Coronary artery (tissue), 2 donors: ENCODE measurements around the gene EHMT1.

Experiments used
- DNase-seq: peaks from one replicate; pipeline ENCODE4 v3.0.0-alpha.2; 2017; ENCODE audit warnings: low spot score
- H3K27ac ChIP-seq, 2 donors: fragments of 200-600 bp; sonication (generic); one replicate each; pipeline ENCODE4 v1.5.1; 2016 to 2019
- H3K4me3 ChIP-seq: fragments of 200-600 bp; sonication (generic); 2 replicates; pipeline ENCODE4 v1.5.1; 2016; ENCODE audit warnings: mild to moderate bottlenecking, moderate library complexity
- TF ChIP-seq, protein P1 (sequence below): fragments of 200-600 bp; sonication (generic); IDR thresholded peaks from one replicate; pipeline ENCODE4 v1.5.1; 2019; ENCODE audit warnings: antibody characterized with exemption

Gene EHMT1

DNA sequence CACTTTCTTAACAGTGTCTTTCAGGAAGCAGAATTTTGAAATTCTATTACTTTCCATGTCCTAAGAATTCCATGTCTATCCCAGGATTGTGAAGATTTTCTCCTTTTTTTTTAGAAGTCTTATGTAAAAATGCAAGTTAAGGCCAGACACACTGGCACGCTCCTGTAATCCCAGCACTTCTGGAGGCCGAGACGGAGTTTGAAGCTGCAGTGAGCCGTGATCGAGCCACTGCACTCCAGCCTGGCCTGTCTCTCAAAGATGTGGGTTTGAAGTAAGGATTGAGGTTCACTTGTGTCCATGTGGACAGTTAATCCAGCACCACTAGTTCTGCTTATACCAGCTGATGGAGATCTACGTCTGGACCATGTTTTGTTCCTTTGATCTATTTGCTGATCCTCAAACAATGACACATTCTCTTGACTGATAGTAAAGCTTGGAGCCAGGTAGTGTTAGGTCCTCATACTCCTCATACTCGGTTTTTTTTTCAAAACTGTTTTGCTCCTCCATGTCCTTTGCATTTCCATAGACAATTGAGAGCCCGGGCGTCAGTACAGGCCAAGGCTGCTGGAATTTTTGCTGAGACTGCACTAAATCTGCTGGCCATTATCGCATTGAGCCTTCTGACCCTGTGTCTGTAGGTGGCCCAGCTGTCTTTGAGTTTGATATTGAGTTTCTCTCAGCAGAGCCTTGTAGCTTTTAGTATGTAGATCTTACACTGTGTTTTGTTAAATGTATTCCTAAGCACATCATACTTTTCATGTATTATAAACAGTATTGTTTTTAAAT, 205.4 kb downstream of the EHMT1 start:
- H3K27ac ChIP-seq = no peak overlapping the region

DNA sequence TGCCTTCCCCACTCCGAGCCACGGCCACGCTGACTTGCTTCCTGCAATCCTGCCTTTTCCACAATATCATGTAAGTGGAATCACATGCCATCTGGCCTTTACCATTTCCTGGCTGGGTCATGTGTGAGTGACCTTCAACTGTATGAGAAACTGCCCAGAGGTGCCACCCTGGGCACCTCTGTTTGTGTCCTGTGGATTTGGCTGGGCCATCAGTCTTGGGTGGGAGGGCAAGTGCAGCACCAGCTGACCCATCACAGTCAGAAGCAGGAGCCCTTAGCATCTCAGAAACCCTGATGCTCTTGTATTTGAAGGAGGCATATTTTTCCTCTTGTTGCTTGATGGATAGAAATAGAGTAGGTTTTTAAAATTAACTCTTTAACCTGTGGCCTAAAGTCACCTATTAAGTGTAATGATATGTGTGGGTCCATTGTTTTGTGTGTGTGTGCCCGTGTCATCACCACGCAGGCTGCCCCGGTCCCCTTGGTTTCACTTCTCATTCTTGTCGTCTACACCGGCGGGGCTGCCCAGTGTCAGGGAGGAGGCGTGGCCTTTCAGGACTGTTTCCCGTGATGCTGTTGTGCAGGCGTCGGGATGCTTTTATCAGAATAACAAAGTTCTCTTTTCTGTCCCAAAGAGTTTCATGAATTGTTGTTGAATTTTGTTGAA, 206.7 kb downstream of the EHMT1 start:
- TF ChIP-seq, protein P1, sequence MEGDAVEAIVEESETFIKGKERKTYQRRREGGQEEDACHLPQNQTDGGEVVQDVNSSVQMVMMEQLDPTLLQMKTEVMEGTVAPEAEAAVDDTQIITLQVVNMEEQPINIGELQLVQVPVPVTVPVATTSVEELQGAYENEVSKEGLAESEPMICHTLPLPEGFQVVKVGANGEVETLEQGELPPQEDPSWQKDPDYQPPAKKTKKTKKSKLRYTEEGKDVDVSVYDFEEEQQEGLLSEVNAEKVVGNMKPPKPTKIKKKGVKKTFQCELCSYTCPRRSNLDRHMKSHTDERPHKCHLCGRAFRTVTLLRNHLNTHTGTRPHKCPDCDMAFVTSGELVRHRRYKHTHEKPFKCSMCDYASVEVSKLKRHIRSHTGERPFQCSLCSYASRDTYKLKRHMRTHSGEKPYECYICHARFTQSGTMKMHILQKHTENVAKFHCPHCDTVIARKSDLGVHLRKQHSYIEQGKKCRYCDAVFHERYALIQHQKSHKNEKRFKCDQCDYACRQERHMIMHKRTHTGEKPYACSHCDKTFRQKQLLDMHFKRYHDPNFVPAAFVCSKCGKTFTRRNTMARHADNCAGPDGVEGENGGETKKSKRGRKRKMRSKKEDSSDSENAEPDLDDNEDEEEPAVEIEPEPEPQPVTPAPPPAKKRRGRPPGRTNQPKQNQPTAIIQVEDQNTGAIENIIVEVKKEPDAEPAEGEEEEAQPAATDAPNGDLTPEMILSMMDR = no peak
- H3K4me3 ChIP-seq = no peak overlapping the region
- no peak for DNase-seq

More for the DNA sequence above, 205.4 kb downstream of the EHMT1 start:
- no peak overlapping the region for H3K4me3 ChIP-seq
- DNase-seq = no peak
- TF ChIP-seq, protein P1 = no peak

DNA sequence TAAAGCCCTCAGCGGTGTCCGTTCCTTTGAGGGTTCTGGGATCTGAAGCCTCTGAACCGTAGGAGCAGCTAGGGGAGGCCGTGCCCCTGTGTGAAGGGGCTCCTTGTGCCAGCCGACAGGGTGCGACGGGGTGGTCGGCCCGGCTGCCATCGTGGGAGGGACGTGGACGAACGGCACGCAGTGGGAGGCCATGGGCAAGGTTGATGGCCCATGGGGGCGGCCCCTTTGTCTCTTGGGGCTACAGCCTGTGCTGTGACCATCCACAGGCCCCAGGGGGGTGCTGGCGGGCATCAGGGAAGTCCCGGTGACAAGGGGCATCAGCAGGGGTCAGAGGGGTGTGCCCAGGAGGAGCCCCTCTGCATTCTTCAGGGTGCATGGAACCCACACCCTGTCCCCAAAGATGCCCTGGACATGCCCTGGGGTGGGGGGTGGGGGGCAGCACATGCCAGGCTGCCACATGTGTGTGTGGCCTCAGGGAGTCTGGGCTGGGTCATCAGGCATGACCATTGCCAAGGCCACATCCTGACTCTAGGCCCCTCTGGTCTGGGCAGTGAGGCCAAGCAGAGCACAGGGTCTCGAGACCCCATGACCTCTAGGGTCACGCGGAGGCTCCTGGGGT, 209.2 kb downstream of the EHMT1 start:
- Histone ChIP-seq H3K27ac (no peak overlapping the region), H3K4me3 (no peak overlapping the region)
- TF ChIP-seq, protein P1 = no peak
- no peak for DNase-seq

More for the DNA sequence above, 206.7 kb downstream of the EHMT1 start:
- no peak overlapping the region for H3K27ac ChIP-seq

DNA sequence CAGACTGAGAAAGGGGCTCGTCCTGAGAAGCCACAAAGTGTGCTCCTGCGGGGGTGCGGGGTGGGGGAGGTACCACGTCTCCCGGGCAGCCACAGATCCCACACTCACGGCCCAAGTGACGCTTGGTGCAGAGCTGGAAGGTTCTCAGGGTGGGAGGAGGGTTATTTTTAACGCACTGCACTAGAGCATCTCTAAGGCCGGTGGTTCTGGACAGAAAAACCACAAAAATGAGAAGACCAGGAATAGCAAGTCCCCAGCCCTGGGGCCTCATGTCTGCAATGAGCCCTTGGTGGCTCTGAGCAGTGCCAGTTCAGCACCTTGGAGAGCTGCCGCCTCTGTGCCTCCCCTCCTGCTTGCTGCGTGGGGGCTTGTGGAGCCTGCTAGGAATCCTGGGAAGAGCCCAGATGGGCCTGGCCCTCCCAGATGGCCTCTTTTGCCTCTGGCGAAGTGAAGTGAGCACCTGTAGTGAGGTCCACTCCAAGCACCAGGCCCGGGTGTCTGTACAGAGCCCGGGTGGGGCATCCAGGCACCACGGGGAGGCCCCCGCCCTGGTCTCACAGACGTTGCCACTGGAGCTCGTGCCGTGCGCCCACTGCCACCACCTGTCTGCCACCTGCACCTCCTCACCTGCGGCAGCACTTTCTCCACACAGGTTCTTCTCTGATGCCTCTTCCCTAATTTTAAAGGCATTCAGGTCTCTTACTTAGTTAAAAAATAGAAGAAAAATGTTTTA, 209.9 kb downstream of the EHMT1 start:
- TF ChIP-seq, protein P1 = no peak
- H3K27ac ChIP-seq = no peak overlapping the region
- H3K4me3 ChIP-seq = no peak overlapping the region
- no peak for DNase-seq

DNA sequence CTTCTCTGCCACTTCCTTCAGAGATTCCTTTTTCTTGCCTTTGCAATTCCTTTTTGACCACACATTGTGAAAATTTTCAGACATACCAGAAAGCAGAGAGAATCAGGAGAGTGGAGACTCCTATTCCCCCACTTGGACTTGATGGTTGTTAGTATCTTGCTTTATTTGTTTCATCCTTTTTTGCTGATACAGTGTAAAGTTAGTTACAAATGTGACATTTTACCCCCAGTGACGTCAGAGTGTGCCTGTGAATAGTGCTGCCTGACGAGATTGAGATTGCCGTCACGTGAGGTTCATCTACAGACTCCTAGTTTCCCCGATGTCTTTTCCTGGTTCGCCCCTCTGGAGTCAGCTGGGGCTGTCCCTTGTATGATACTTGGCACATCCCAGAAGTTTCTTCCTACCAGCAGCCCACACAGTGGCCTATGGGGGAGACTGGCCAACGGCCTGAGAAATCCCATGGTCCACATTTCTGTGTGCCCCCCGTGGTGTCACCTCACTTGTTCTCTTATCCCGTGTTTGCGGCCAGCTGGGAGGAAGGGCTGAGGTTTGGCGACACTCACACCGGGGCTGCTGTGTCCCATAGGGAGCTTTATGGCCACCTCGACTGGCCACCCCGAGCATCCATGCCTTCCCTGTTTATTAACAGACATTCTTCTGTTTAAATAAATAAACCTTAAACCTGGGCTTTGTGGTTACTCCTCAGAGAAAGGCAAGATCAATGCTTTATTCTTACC, 210.6 kb downstream of the EHMT1 start:
- no peak overlapping the region for H3K27ac ChIP-seq
- no peak for DNase-seq
- TF ChIP-seq, protein P1 = no peak
- no peak overlapping the region for H3K4me3 ChIP-seq

DNA sequence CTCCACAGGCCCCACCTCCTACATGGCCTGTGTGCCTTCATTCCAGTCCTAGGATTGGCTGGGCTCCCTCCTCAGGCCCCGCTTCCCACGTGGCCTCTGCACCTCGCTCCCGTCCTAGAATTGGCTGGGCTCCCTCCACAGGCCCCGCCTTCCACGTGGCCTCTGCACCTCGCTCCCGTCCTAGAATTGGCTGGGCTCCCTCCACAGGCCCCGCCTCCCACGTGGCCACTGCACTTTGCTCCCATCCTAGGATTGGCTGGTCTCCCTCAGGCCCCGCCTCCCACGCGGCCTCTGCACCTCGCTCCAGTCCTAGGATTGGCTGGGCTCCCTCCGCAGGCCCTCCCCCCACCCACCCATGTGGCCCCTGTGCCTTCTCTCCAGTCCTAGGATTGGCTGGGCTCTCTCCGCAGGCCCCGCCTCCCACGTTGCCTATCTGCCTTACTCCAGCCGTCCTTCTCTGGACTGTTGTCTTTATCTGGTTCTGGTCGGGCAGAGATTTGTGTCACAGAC, 213.4 kb downstream of the EHMT1 start:
- TF ChIP-seq, protein P1 = no peak
- no peak overlapping the region for H3K4me3 ChIP-seq
- no peak for DNase-seq
- H3K27ac ChIP-seq = no peak overlapping the region
